Heart right ventricle (tissue), 16 donors: Measurements from ENCODE around the gene THSD8. TPM values are rescaled to one million over a fixed set of nuclear protein-coding genes. Genes with fewer than 3 reads are reported as not detected.

Experiments
- ATAC-seq, 8 donors: fragments of 200-7000 bp; cut with Tn5 transposase; one replicate each; pipeline ENCODE4 v1.9.1; 2020; ENCODE audit warnings: mild to moderate bottlenecking in 8 of 8, moderate library complexity in 8 of 8, moderate number of reproducible peaks in 1 of 8
- DNase-seq, 2 donors: peaks; one replicate each; pipeline ENCODE4 v3.0.0-alpha.2; 2020
- H3K27ac ChIP-seq, 10 donors: fragments of 200-600 bp; sonication (generic) in 2 of 10; one replicate each; pipeline versions ENCODE4 v1.5.0 to v1.8.0; 2020 to 2022; ENCODE audit warnings: mild to moderate bottlenecking in 3 of 10
- H3K27me3 ChIP-seq, 7 donors: fragments of 200-600 bp; one replicate each; pipeline ENCODE4 v1.8.0; 2021 to 2022; ENCODE audit warnings: mild to moderate bottlenecking in 2 of 7
- H3K36me3 ChIP-seq, 9 donors: fragments of 200-600 bp; sonication (generic) in 1 of 9; one replicate each; pipeline versions ENCODE4 v1.5.0 to v1.8.0; 2020 to 2022; ENCODE audit warnings: mild to moderate bottlenecking in 2 of 9
- H3K4me1 ChIP-seq, 9 donors: fragments of 200-600 bp; sonication (generic) in 1 of 9; one replicate each; pipeline versions ENCODE4 v1.5.0 to v1.8.0; 2020 to 2022; ENCODE audit warnings: mild to moderate bottlenecking in 4 of 9
- H3K4me3 ChIP-seq, 10 donors: fragments of 200-600 bp; sonication (generic) in 2 of 10; one replicate each; pipeline versions ENCODE4 v1.5.0 to v1.8.0; 2020 to 2022; ENCODE audit warnings: mild to moderate bottlenecking in 7 of 10, moderate library complexity in 2 of 10
- H3K9me3 ChIP-seq, 11 donors: fragments of 200-600 bp in 10 of 11; sonication (generic) in 2 of 11; one replicate each; pipeline versions ENCODE4 v1.5.0 to v1.8.0; 2013 to 2022; ENCODE audit warnings: mild to moderate bottlenecking in 2 of 11, control low read depth in 1 of 11, moderate library complexity in 1 of 11
- CTCF ChIP-seq, 9 donors: fragments of 200-600 bp; sonication (generic) in 2 of 9; IDR thresholded peaks; one replicate each; pipeline versions ENCODE4 v1.5.0 to v1.8.0; 2021 to 2022; ENCODE audit warnings: antibody characterized with exemption in 9 of 9, mild to moderate bottlenecking in 5 of 9, moderate library complexity in 1 of 9
- WGBS, 2 donors: extraction: QIAGEN DNeasy Blood & Tissue Kit; methylation state at CpG; one replicate each; pipeline ENCODE4 v1.1.7; 2013; ENCODE audit warnings: inconsistent platforms in 1 of 2; 5-methylcytosine and 5-hydroxymethylcytosine counted together
- intact Hi-C, 10 donors: fragments of 100-400 bp; cut with DNase I; formaldehyde crosslinking; loops; one replicate each; pipeline versions ENCODE4 v1.11.1 to v1.14.2; 2022
- polyA plus RNA-seq, 2 donors: library from polyadenylated mRNA; stranded (reverse); fragments of 200-250 nt; gene quantifications; one replicate each; pipeline ENCODE4 v1.2.3, GENCODE V29; 2013
- total RNA-seq, 10 donors: library from RNA; stranded (reverse); fragmentation: NEBNext Ultra II Directional in 3 of 10; extraction: Animal tissue kit (Norgen Biotek cat#: 25700) in 3 of 10; gene quantifications; one replicate each; pipeline versions ENCODE4 v1.2.1 to v1.2.4, GENCODE V29; 2021 to 2023
- donor health status: Arrhythmogenic right ventricular cardiomyopathy.
- donor health status: ischemic (EF 13 %, LVEDD 7.1; RV severe dilation, severe dysfunction).
- donor health status: healthy with polysubstance abuse.
- donor health status: DM: no; HTN: yes; CAD: no.
- donor health status: DM: no; HTN: no; CAD: no.
- donor health status: ischemic (EF 25% LVEDD 6.9; RV normal size, moderate dysfunction).
- donor health status: ischemic (EF 25% LVEDD 5.7; RV mildly dilated, moderate dysfunction).
- donor health status: healthy.
- donor health status: DM: yes; HTN: yes; CAD: no.
- donor health status: Ischemic cardiomyopathy.
- donor health status: ischemic (EF 35%, LVEDD 5.7; RV mildly dilated, moderate dysfunction).
- donor health status: nonischemic (EF 11% LVEDD 7.7; RV severe dilation, severe dysfunction).
- donor health status: DM: yes; HTN: yes; CAD: no.
- donor health status: PGD.
- donor health status: ischemic (EF 29% LVEDD 5.4; RV normal size, mild dysfunction).
- donor health status: nonischemic (EF 23%, LVEDD 6.1; RV moderate dilation, normal function).

THSD8 gene
- total and polyA plus RNA-seq, 12 donors: 0.72 to 4.8 (median 2.5) TPM

GRCh38 chr19:12770922-12771321, 30.9 kb upstream of the THSD8 start:
- Histone ChIP-seq H3K4me3 (no peak overlapping the region), H3K36me3 (peaks cover 0 to 51% (median 0%) of the 10 kb centered on the region in 9 donors), H3K27me3 (no peaks in the 10 kb centered on the region), H3K9me3 (no peaks in the 10 kb centered on the region), H3K27ac (peak overlapping the region in 5 of 10 donors; percentile 67 to 99 (median 94)), H3K4me1 (peaks cover 3 to 52% (median 29%) of the 10 kb centered on the region in 9 donors)
- 96 to 98% methylated on average over 13 of the region's 13 CpGs for WGBS, 2 donors
- no peak for ATAC-seq
- no peak for DNase-seq
- intact Hi-C loops: loop anchor here in 1 of 10 donors (10.0 kb wide), 1 partner anchor 74 kb away; no protein-coding TSS in a partner anchor
- no peak for TF ChIP-seq CTCF (IDR thresholded peaks at IDR 0.05)

- intact Hi-C loops: loop anchor here in 2 of 10 donors (2.0 to 10.0 kb wide), 2 partner anchors 72 to 74 kb away; no protein-coding TSS in a partner anchor
- no peak for TF ChIP-seq CTCF (IDR thresholded peaks at IDR 0.05)
- 39 to 47% methylated on average over 4 of the region's 4 CpGs for WGBS, 2 donors
- Histone ChIP-seq H3K9me3 (no peaks in the 10 kb centered on the region), H3K27me3 (no peaks in the 10 kb centered on the region), H3K36me3 (peaks cover 0 to 38% (median 0%) of the 10 kb centered on the region in 9 donors), H3K4me3 (no peak overlapping the region), H3K27ac (peak overlapping the region; percentile 79 to 99 (median 91)), H3K4me1 (peaks cover 6 to 53% (median 33%) of the 10 kb centered on the region in 9 donors)
- DNase-seq (peak; percentile 50 to 71), ATAC-seq (peak; percentile 22 to 82 (median 71))
Measured at GRCh38 chr19:12772323-12772722, 29.5 kb upstream of the THSD8 start.

GRCh38 chr19:12773571-12773970, 28.3 kb upstream of the THSD8 start:
- Histone ChIP-seq H3K4me1 (peaks cover 14 to 66% (median 38%) of the 10 kb centered on the region in 9 donors), H3K4me3 (no peak overlapping the region), H3K9me3 (no peaks in the 10 kb centered on the region), H3K27me3 (no peaks in the 10 kb centered on the region), H3K36me3 (peaks cover 0 to 27% (median 0%) of the 10 kb centered on the region in 9 donors), H3K27ac (peak overlapping the region; percentile 79 to 99 (median 91))
- ATAC-seq (peak in 6 of 8 donors; percentile 12 to 54 (median 34)), DNase-seq (peak in 1 of 2 donors; percentile 51)
- TF ChIP-seq CTCF (IDR thresholded peaks at IDR 0.05): peak in 7 of 9 donors; percentile 14 to 65 (median 42)
- WGBS, 2 donors: 65 to 73% methylated on average over 2 of the region's 2 CpGs
- intact Hi-C loops: loop anchor here in 2 of 10 donors (2.0 to 10.0 kb wide), 2 partner anchors 71 to 73 kb away; no protein-coding TSS in a partner anchor

GRCh38 chr19:12774588-12775555, 27.0 kb upstream of the THSD8 start, which contains the start of gene HOOK2:
TSS of gene HOOK2 (minus strand) at chr19:12775552. CDS start at chr19:12775449, 103 bp downstream.
- no peak for TF ChIP-seq CTCF (IDR thresholded peaks at IDR 0.05)
- Histone ChIP-seq H3K27me3 (no peaks in the 10 kb centered on the region), H3K4me1 (peaks cover 21 to 79% (median 45%) of the 10 kb centered on the region in 9 donors), H3K9me3 (no peaks in the 10 kb centered on the region), H3K27ac (peak within 1 kb of the TSS; percentile 82 to 99 (median 92)), H3K36me3 (peaks cover 0 to 16% (median 0%) of the 10 kb centered on the region in 9 donors), H3K4me3 (peak within 1 kb of the TSS; percentile 22 to 90 (median 73))
- 18 to 24% methylated on average over 45 to 58 of the region's 58 CpGs for WGBS, 2 donors
- DNase-seq: peak in 1 of 2 donors; percentile 58
- intact Hi-C loops: loop anchor here in 3 of 10 donors (1.0 to 10.0 kb wide), 3 partner anchors 22 to 70 kb away; partner anchors contain the start of gene GET3 (in 1 of the 3)
- peak in 1 of 8 donors; percentile 2 for ATAC-seq
